Smooth muscle cell (in vitro differentiated cells): ENCODE measurements around the gene AKR1C2. TPM values are rescaled to one million over a fixed set of nuclear protein-coding genes. Genes with fewer than 3 reads are reported as not detected.
"Not testable (repeated sequence)": the region's sequence is repeated elsewhere in the genome, so short reads cannot be mapped to it uniquely, and the experiment has no call there.

ENCODE experiments used
- DNase-seq: peaks from one replicate; lab custom pipeline; 2025; ENCODE audit not compliant: unreplicated experiment; lab: John Stamatoyannopoulos, UW
- H2AFZ ChIP-seq: fragments of 200-600 bp; sonication (generic); 2 replicates; pipeline ENCODE4 v1.6.0; 2016; ENCODE audit warnings: antibody characterized with exemption, low read depth, mild to moderate bottlenecking
- H3F3A ChIP-seq: fragments of 200-600 bp; sonication (generic); 2 replicates; pipeline ENCODE4 v1.6.0; 2017; ENCODE audit warnings: antibody characterized with exemption, low read depth
- H3K27ac ChIP-seq: fragments of 200-600 bp; sonication (generic); 2 replicates; pipeline ENCODE4 v1.5.1; 2016; ENCODE audit warnings: low read depth, mild to moderate bottlenecking
- H3K27me3 ChIP-seq: fragments of 200-600 bp; sonication (generic); 2 replicates; pipeline ENCODE4 v1.6.1; 2016; ENCODE audit warnings: low read depth, mild to moderate bottlenecking
- H3K36me3 ChIP-seq: fragments of 200-600 bp; sonication (generic); 2 replicates; pipeline ENCODE4 v1.5.1; 2016; ENCODE audit warnings: low read depth
- H3K4me1 ChIP-seq: fragments of 200-600 bp; sonication (generic); 2 replicates; pipeline ENCODE4 v1.5.1; 2016; ENCODE audit warnings: low read depth
- H3K4me2 ChIP-seq: fragments of 200-600 bp; sonication (generic); 2 replicates; pipeline ENCODE4 v1.6.0; 2016; ENCODE audit warnings: mild to moderate bottlenecking
- H3K4me3 ChIP-seq: fragments of 200-600 bp; sonication (generic); 2 replicates; pipeline ENCODE4 v1.5.1; 2016; ENCODE audit warnings: mild to moderate bottlenecking
- H3K79me2 ChIP-seq: fragments of 200-600 bp; sonication (generic); 2 replicates; pipeline ENCODE4 v1.6.0; 2016; ENCODE audit warnings: low read depth, mild to moderate bottlenecking
- H3K9ac ChIP-seq: fragments of 200-600 bp; sonication (generic); 2 replicates; pipeline ENCODE4 v1.6.0; 2016; ENCODE audit warnings: low read depth
- H3K9me3 ChIP-seq: fragments of 200-600 bp; sonication (generic); replicated peaks from 2 replicates; pipeline ENCODE4 v1.5.1; 2016; ENCODE audit warnings: low read depth
- H4K20me1 ChIP-seq: fragments of 200-600 bp; sonication (generic); 2 replicates; pipeline ENCODE4 v1.6.0; 2016; ENCODE audit warnings: low read depth
- CTCF ChIP-seq: fragments of 200-600 bp; sonication (generic); IDR thresholded peaks from 2 replicates; pipeline ENCODE4 v1.5.1; 2017; ENCODE audit warnings: borderline replicate concordance, mild to moderate bottlenecking, antibody characterized with exemption; ENCODE audit not compliant: insufficient read depth, poor library complexity, severe bottlenecking
- WGBS: methylation state at CpG from one replicate; pipeline ENCODE4 v1.1.7; 2016; ENCODE audit warnings: low lambda C conversion rate; 5-methylcytosine and 5-hydroxymethylcytosine counted together
- polyA plus RNA-seq: library from polyadenylated mRNA; unstranded; fragments of >200 nt; fragmentation: Nextera tagmentation; extraction: Ambion mirVana; gene quantifications from 2 replicates; pipeline ENCODE4 v1.2.1, GENCODE V29; 2016
- total RNA-seq: library from RNA; depleted of rRNA; stranded (reverse); fragments of >200 nt; gene quantifications from 2 replicates; pipeline ENCODE4 v1.2.3, GENCODE V29; 2014

The AKR1C2 gene
- total and polyA plus RNA-seq, 2 experiments from 2014 or later: 6.6 to 19.6 TPM

DNA sequence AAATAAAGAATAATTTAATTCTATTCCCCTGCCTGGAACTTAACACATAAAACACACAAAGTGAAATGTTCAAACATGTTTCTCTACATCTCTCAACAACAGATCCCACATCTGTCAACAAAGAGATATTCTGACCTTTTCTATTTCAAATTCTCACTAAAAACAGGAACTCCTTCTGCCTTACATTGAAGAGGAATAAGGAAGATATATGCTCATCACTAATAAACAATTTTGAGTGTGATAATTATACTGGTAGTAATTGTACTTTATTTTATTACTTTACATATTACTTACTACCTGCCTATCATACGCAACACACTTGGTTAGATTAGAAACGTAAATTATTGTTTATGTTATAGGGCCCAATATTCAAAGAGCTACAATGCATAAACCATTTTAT, 13.4 kb downstream of the AKR1C2 start:
- Histone ChIP-seq H3K9me3 (no peaks in the 10 kb centered on the region), H3K4me1 (no peaks in the 10 kb centered on the region), H3K9ac (no peak overlapping the region), H3K4me2 (no peak overlapping the region), H3F3A (no peaks in the 10 kb centered on the region), H3K4me3 (no peak overlapping the region), H3K27me3 (no peaks in the 10 kb centered on the region), H3K27ac (no peak overlapping the region), H3K36me3 (no peaks in the 10 kb centered on the region), H2AFZ (no peak overlapping the region), H3K79me2 (no peaks in the 10 kb centered on the region), H4K20me1 (no peaks in the 10 kb centered on the region)
- WGBS: 95% methylated on average over 2 of the region's 2 CpGs
- no peak for DNase-seq
- no peak for TF ChIP-seq CTCF

DNA sequence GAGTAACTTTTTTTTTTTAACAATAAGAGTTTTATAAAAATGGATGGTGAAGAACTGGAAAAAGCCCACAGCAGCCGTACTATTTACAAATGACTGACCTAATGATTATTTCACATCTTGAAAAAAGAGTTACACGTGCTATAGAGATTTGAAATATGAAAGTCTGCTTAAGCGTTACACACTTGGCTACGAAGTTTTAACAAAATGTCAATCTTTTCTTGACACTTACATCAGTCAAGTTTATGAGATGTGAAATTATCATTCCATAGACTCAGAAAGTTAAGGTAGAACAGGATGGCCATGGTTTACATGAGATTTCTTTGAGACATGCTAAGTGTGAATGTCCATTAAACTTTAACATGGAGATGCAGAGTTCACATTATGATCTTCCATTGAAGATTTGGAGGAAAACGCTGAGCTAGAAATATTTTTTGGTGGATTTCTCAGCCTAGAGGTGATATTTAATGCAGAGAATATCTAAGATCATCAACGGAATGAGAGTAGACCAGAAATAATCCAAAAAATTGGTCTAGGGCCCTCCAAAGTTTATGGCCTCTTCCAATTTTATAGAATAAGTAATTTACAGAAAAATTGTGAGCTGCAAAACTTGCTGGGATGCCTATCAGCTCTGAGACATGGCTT, 15.5 kb downstream of the AKR1C2 start:
- H3K9me3 ChIP-seq, H2AFZ ChIP-seq, H3K36me3 ChIP-seq, H4K20me1 ChIP-seq, H3K79me2 ChIP-seq, H3F3A ChIP-seq, H3K4me1 ChIP-seq, DNase-seq, H3K9ac ChIP-seq, H3K27ac ChIP-seq, H3K27me3 ChIP-seq, H3K4me2 ChIP-seq, H3K4me3 ChIP-seq: not testable (repeated sequence)
- WGBS: 95% methylated on average over 6 of the region's 6 CpGs

- no peak overlapping the region for H3K27ac ChIP-seq
- H3K27me3 ChIP-seq: no peaks in the 10 kb centered on the region
- WGBS: 47% methylated on average over 7 of the region's 7 CpGs
- H3K4me1 ChIP-seq: no peaks in the 10 kb centered on the region
- H3F3A ChIP-seq: no peaks in the 10 kb centered on the region
- H2AFZ ChIP-seq: no peak overlapping the region
- no peaks in the 10 kb centered on the region for H3K9me3 ChIP-seq
- no peak overlapping the region for H3K9ac ChIP-seq
- DNase-seq: no peak
- no peak for TF ChIP-seq CTCF
- no peak overlapping the region for H3K4me3 ChIP-seq
- no peaks in the 10 kb centered on the region for H3K36me3 ChIP-seq
- peak overlapping the region; percentile 32 for H3K4me2 ChIP-seq
- no peaks in the 10 kb centered on the region for H3K79me2 ChIP-seq
- no peaks in the 10 kb centered on the region for H4K20me1 ChIP-seq
These were observed 18.6 kb downstream of the AKR1C2 start for GRCh38 chr10:4984971-4985594.

GRCh38 chr10:4984223-4984622, 19.4 kb downstream of the AKR1C2 start:
- H3K36me3 ChIP-seq: no peaks in the 10 kb centered on the region
- no peak overlapping the region for H3K4me2 ChIP-seq
- H3K4me1 ChIP-seq: no peaks in the 10 kb centered on the region
- no peak for TF ChIP-seq CTCF
- no peaks in the 10 kb centered on the region for H3F3A ChIP-seq
- WGBS: 97% methylated on average over 10 of the region's 10 CpGs
- no peaks in the 10 kb centered on the region for H3K27me3 ChIP-seq
- no peak overlapping the region for H3K27ac ChIP-seq
- no peak overlapping the region for H3K4me3 ChIP-seq
- no peaks in the 10 kb centered on the region for H3K79me2 ChIP-seq
- H3K9me3 ChIP-seq: no peaks in the 10 kb centered on the region
- no peak overlapping the region for H3K9ac ChIP-seq
- no peak for DNase-seq
- H2AFZ ChIP-seq: no peak overlapping the region
- no peaks in the 10 kb centered on the region for H4K20me1 ChIP-seq
